Thoracic aorta (tissue), 2 donors: ENCODE results near the gene SCAND1. TPM values are rescaled to one million over a fixed set of nuclear protein-coding genes. Genes with fewer than 3 reads are reported as not detected.
"Not testable (repeated sequence)": the region's sequence is repeated elsewhere in the genome, so short reads cannot be mapped to it uniquely, and the experiment has no call there.

Experiments used
- ATAC-seq: fragments of 150-250 bp; one replicate; pipeline ENCODE4 v1.8.0; 2017; ENCODE audit warnings: low read depth; ENCODE audit not compliant: insufficient number of reproducible peaks, low FRiP score
- DNase-seq: peaks from one replicate; pipeline ENCODE4 v3.0.0-alpha.2; 2020; ENCODE audit warnings: low spot score
- H3K27ac ChIP-seq, 2 donors: fragments of 200-600 bp; sonication (generic); 1 replicate in 1 of 2; 2 replicates in 1 of 2; pipeline ENCODE4 v1.5.1; 2016; ENCODE audit warnings: mild to moderate bottlenecking in 2 of 2, moderate library complexity in 2 of 2
- H3K27me3 ChIP-seq: fragments of 200-600 bp; sonication (generic); replicated peaks from 2 replicates; pipeline ENCODE4 v1.6.0; 2016; ENCODE audit warnings: mild to moderate bottlenecking; ENCODE audit not compliant: insufficient read depth
- H3K36me3 ChIP-seq: fragments of 200-600 bp; sonication (generic); one replicate; pipeline ENCODE4 v1.5.1; 2016
- H3K4me1 ChIP-seq, 2 donors: fragments of 200-600 bp; sonication (generic); 1 replicate in 1 of 2; 2 replicates in 1 of 2; pipeline versions ENCODE4 v1.5.1 to v1.6.0; 2016; ENCODE audit warnings: low read depth in 2 of 2, mild to moderate bottlenecking in 1 of 2; ENCODE audit not compliant: control insufficient read depth in 1 of 2
- H3K4me3 ChIP-seq: fragments of 200-600 bp; sonication (generic); 2 replicates; pipeline ENCODE4 v1.5.1; 2016; ENCODE audit warnings: mild to moderate bottlenecking
- H3K9me3 ChIP-seq: fragments of 200-600 bp; sonication (generic); 2 replicates; pipeline ENCODE4 v1.5.1; 2016
- CTCF ChIP-seq: fragments of 200-600 bp; sonication (generic); IDR thresholded peaks from one replicate; pipeline ENCODE4 v1.5.1; 2019; ENCODE audit warnings: antibody characterized with exemption
- total RNA-seq, 2 donors: library from RNA; depleted of rRNA; stranded (reverse); fragments of >200 nt; gene quantifications; one replicate each; pipeline versions ENCODE4 v1.1.0 to v1.2.3, GENCODE V29; 2016

The SCAND1 gene
- total RNA-seq, result 10 to 100 TPM; 42.3 to 87.2 TPM

GRCh38 chr20:35954200-35954906, at the start of gene SCAND1:
TSS of gene SCAND1 (minus strand) at chr20:35954502. CDS start at chr20:35954284, 218 bp downstream.
- Histone ChIP-seq H3K9me3 (no peaks in the 10 kb centered on the region), H3K27me3 (no peaks in the 10 kb centered on the region), H3K4me3 (peak within 1 kb of the TSS; percentile 99), H3K4me1 (peaks cover 18 to 25% of the 10 kb centered on the region in 2 donors), H3K27ac (peak within 1 kb of the TSS; percentile 99 to 100), H3K36me3 (no peaks in the 10 kb centered on the region)
- ATAC-seq (peak; percentile 95), DNase-seq (peak; percentile 84)
- TF ChIP-seq CTCF, result peak; percentile 90

GRCh38 chr20:36004045-36004444, 49.7 kb upstream of the SCAND1 start:
- no peak for TF ChIP-seq CTCF
- Histone ChIP-seq H3K4me1 (peaks cover 0 to 10% of the 10 kb centered on the region in 2 donors), H3K36me3 (no peaks in the 10 kb centered on the region), H3K27ac (no peak overlapping the region), H3K27me3 (no peaks in the 10 kb centered on the region), H3K4me3 (no peak overlapping the region), H3K9me3 (peaks cover 4% of the 10 kb centered on the region)
- ATAC-seq (no peak), DNase-seq (no peak)

GRCh38 chr20:36002855-36003254, 48.6 kb upstream of the SCAND1 start:
- ATAC-seq (no peak), DNase-seq (no peak)
- H3K4me3 ChIP-seq, result no peak overlapping the region
- no peaks in the 10 kb centered on the region for H3K4me1 ChIP-seq
- no peak overlapping the region for H3K27ac ChIP-seq
- H3K9me3 ChIP-seq, result peaks cover 4% of the 10 kb centered on the region
- no peaks in the 10 kb centered on the region for H3K27me3 ChIP-seq
- TF ChIP-seq CTCF, result no peak
- H3K36me3 ChIP-seq, result no peaks in the 10 kb centered on the region

GRCh38 chr20:36001331-36001730, 47.0 kb upstream of the SCAND1 start:
- H3K27ac ChIP-seq, H3K4me1 ChIP-seq, H3K9me3 ChIP-seq, DNase-seq, ATAC-seq, H3K27me3 ChIP-seq, H3K4me3 ChIP-seq, H3K36me3 ChIP-seq: not testable (repeated sequence)

- not testable (repeated sequence) for H3K27ac ChIP-seq, H3K9me3 ChIP-seq, H3K36me3 ChIP-seq, H3K4me3 ChIP-seq, DNase-seq, ATAC-seq, H3K4me1 ChIP-seq, H3K27me3 ChIP-seq
These were observed 42.2 kb upstream of the SCAND1 start for GRCh38 chr20:35996492-35996891.

GRCh38 chr20:35994994-35995453, 40.7 kb upstream of the SCAND1 start:
- no peaks in the 10 kb centered on the region for H3K9me3 ChIP-seq
- DNase-seq, result peak; percentile 19
- peak; percentile 50 for ATAC-seq
- H3K4me1 ChIP-seq, result no peaks in the 10 kb centered on the region
- H3K27ac ChIP-seq, result no peak overlapping the region
- H3K27me3 ChIP-seq, result no peaks in the 10 kb centered on the region
- no peaks in the 10 kb centered on the region for H3K36me3 ChIP-seq
- no peak overlapping the region for H3K4me3 ChIP-seq
- peak; percentile 85 for TF ChIP-seq CTCF
